GM23338 (cell line): Measurements from ENCODE around the gene HTT. TPM values are rescaled to one million over a fixed set of nuclear protein-coding genes. Genes with fewer than 3 reads are reported as not detected.

ENCODE experiments used
- ATAC-seq: fragments of 200-7000 bp; cut with Tn5 transposase; 3 replicates; pipeline ENCODE4 v1.9.1; 2020
- DNase-seq: peaks from one replicate; pipeline ENCODE4 v3.0.0-alpha.2; 2015; ENCODE audit warnings: low spot score
- H2AFZ ChIP-seq: fragments of 200-600 bp; sonication (generic); 2 replicates; pipeline ENCODE4 v1.8.0; 2016; ENCODE audit warnings: antibody characterized with exemption, mild to moderate bottlenecking, moderate library complexity
- H3F3A ChIP-seq: fragments of 200-600 bp; sonication (generic); replicated peaks from 2 replicates; pipeline ENCODE4 v1.8.0; 2017; ENCODE audit warnings: antibody characterized with exemption, mixed run types, low read depth
- H3K27ac ChIP-seq: fragments of 200-600 bp; sonication (generic); 2 replicates; pipeline ENCODE4 v1.6.1; 2016; ENCODE audit warnings: low read depth
- H3K27me3 ChIP-seq: fragments of 200-600 bp; sonication (generic); 2 replicates; pipeline ENCODE4 v1.8.0; 2016; ENCODE audit warnings: mild to moderate bottlenecking, mixed run types, moderate library complexity; ENCODE audit not compliant: insufficient read depth
- H3K36me3 ChIP-seq: fragments of 200-600 bp; sonication (generic); 2 replicates; pipeline ENCODE4 v1.8.0; 2016; ENCODE audit warnings: mild to moderate bottlenecking; ENCODE audit not compliant: insufficient read depth
- H3K4me1 ChIP-seq: fragments of 200-600 bp; sonication (generic); 2 replicates; pipeline ENCODE4 v1.8.0; 2016; ENCODE audit warnings: mild to moderate bottlenecking, moderate library complexity; ENCODE audit not compliant: insufficient read depth
- H3K4me2 ChIP-seq: fragments of 200-600 bp; sonication (generic); 2 replicates; pipeline ENCODE4 v1.7.1; 2017; ENCODE audit warnings: mixed run types
- H3K4me3 ChIP-seq: fragments of 200-600 bp; sonication (generic); 2 replicates; pipeline ENCODE4 v1.6.1; 2016; ENCODE audit warnings: mixed run types
- H3K79me2 ChIP-seq: fragments of 200-600 bp; sonication (generic); replicated peaks from 2 replicates; pipeline ENCODE4 v1.8.0; 2017; ENCODE audit warnings: mild to moderate bottlenecking; ENCODE audit not compliant: insufficient read depth
- H3K9me2 ChIP-seq: fragments of 200-600 bp; sonication (generic); 2 replicates; pipeline ENCODE4 v1.8.0; 2017; ENCODE audit not compliant: insufficient read depth
- H4K20me1 ChIP-seq: fragments of 200-600 bp; sonication (generic); replicated peaks from 2 replicates; pipeline ENCODE4 v1.8.0; 2017; ENCODE audit warnings: mild to moderate bottlenecking; ENCODE audit not compliant: insufficient read depth
- H3K27ac Mint-ChIP-seq: 2 replicates; pipeline ENCODE4 v1.8.0; 2020; ENCODE audit warnings: inconsistent platforms, mild to moderate bottlenecking, moderate library complexity, mixed read lengths
- H3K27me3 Mint-ChIP-seq: 3 replicates; pipeline ENCODE4 v1.8.0; 2022; ENCODE audit warnings: low read depth, mild to moderate bottlenecking, moderate library complexity, mixed read lengths, inconsistent platforms; ENCODE audit not compliant: insufficient read depth, poor library complexity
- H3K36me3 Mint-ChIP-seq: 3 replicates; pipeline ENCODE4 v1.8.0; 2021; ENCODE audit warnings: low read depth, mild to moderate bottlenecking, inconsistent platforms, moderate library complexity, mixed read lengths
- H3K4me1 Mint-ChIP-seq: 3 replicates; pipeline ENCODE4 v1.8.0; 2020; ENCODE audit warnings: mild to moderate bottlenecking, inconsistent platforms, mixed read lengths
- H3K4me3 Mint-ChIP-seq: 3 replicates; pipeline ENCODE4 v1.8.0; 2021; ENCODE audit warnings: moderate library complexity, mild to moderate bottlenecking, inconsistent platforms, mixed read lengths
- H3K9me3 Mint-ChIP-seq: 3 replicates; pipeline ENCODE4 v1.8.0; 2020; ENCODE audit warnings: moderate library complexity, mild to moderate bottlenecking, inconsistent platforms, mixed read lengths
- CREB1 ChIP-seq: fragments of 250-450 bp; sonication (Bioruptor Pico); IDR thresholded peaks from 2 replicates; pipeline ENCODE4 v1.5.0; 2020; ENCODE audit warnings: low read depth, mild to moderate bottlenecking, moderate library complexity
- CTCF ChIP-seq, 2 experiments: fragments of 200-600 bp in 1 of 2; sonication (generic) in 1 of 2; conservative IDR thresholded peaks; 2 replicates each; pipeline versions ENCODE4 v1.5.1 to v1.6.1; 2016 to 2017; ENCODE audit warnings: antibody characterized with exemption in 2 of 2, low read depth in 2 of 2, mild to moderate bottlenecking in 2 of 2, moderate library complexity in 1 of 2
- ETS1 ChIP-seq: IDR thresholded peaks from 2 replicates; pipeline ENCODE4 v1.6.1; 2016; ENCODE audit warnings: antibody characterized with exemption
- EZH2 ChIP-seq: fragments of 200-600 bp; sonication (generic); IDR thresholded peaks from one replicate; pipeline ENCODE4 v1.8.0; 2017; ENCODE audit warnings: antibody characterized with exemption, mild to moderate bottlenecking, low read depth; ENCODE audit not compliant: unreplicated experiment
- JUNB ChIP-seq: IDR thresholded peaks from one replicate; pipeline ENCODE4 v1.6.1; 2016; ENCODE audit warnings: antibody characterized with exemption; ENCODE audit not compliant: unreplicated experiment
- NANOG ChIP-seq: IDR thresholded peaks from 2 replicates; pipeline ENCODE4 v1.6.1; 2016; ENCODE audit warnings: antibody characterized with exemption, borderline replicate concordance
- POLR2AphosphoS5 ChIP-seq: IDR thresholded peaks from 2 replicates; pipeline ENCODE4 v1.6.1; 2016; ENCODE audit warnings: antibody characterized with exemption, low read depth
- REST ChIP-seq: IDR thresholded peaks from one replicate; pipeline ENCODE4 v1.6.1; 2018; ENCODE audit warnings: antibody characterized with exemption; ENCODE audit not compliant: unreplicated experiment
- STAT1 ChIP-seq: IDR thresholded peaks from one replicate; pipeline ENCODE4 v1.6.1; 2016; ENCODE audit warnings: antibody characterized with exemption; ENCODE audit not compliant: unreplicated experiment
- ZNF462 ChIP-seq: fragments of 250-450 bp; sonication (Bioruptor Pico); IDR thresholded peaks from 2 replicates; pipeline ENCODE4 v1.5.0; 2020; ENCODE audit warnings: mild to moderate bottlenecking, moderate library complexity
- polyA plus RNA-seq: library from polyadenylated mRNA; unstranded; fragments of >200 nt; fragmentation: Nextera tagmentation; extraction: Ambion mirVana; gene quantifications from 2 replicates; pipeline ENCODE4 v1.2.1, GENCODE V29; 2016
- total RNA-seq: library from RNA; depleted of rRNA; stranded (reverse); fragments of >200 nt; shearing (Covaris generic); gene quantifications from 2 replicates; pipeline ENCODE4 v1.2.3, GENCODE V29; 2014

The HTT gene
- total and polyA plus RNA-seq, 2 experiments from 2014 or later: 26.6 to 67.7 TPM

GRCh38 chr4:3257556-3258482, 183.3 kb downstream of the HTT start:
- Histone ChIP-seq H3K79me2 (no peaks in the 10 kb centered on the region), H2AFZ (no peak overlapping the region), H3K36me3 (no peaks in the 10 kb centered on the region), H3K27ac (no peak overlapping the region), H3K4me3 (no peak overlapping the region), H3K4me2 (no peak overlapping the region), H3F3A (no peaks in the 10 kb centered on the region), H4K20me1 (no peaks in the 10 kb centered on the region), H3K9me2 (no peaks in the 10 kb centered on the region), H3K4me1 (no peaks in the 10 kb centered on the region), H3K27me3 (no peaks in the 10 kb centered on the region)
- Mint-ChIP-seq H3K27ac (no peak overlapping the region), H3K4me3 (no peak overlapping the region), H3K36me3 (no peaks in the 10 kb centered on the region; the same call in 2 of the 3 replicates), H3K9me3 (no peaks in the 10 kb centered on the region; the same call in 2 of the 3 replicates), H3K4me1 (no peaks in the 10 kb centered on the region; the same call in 2 of the 3 replicates), H3K27me3 (peaks cover 4% of the 10 kb centered on the region)
- DNase-seq (no peak), ATAC-seq (no peak)
- no peak for TF ChIP-seq CREB1 (CRISPR knock-in tag)
- TF ChIP-seq EZH2: no peak
- no peak for TF ChIP-seq ETS1
- no peak for TF ChIP-seq STAT1
- TF ChIP-seq CTCF (conservative IDR thresholded peaks at IDR 0.05; ENCODE audit: low read depth in 2 of 2): no peak
- no peak for TF ChIP-seq POLR2AphosphoS5
- TF ChIP-seq NANOG: no peak
- no peak for TF ChIP-seq JUNB
- TF ChIP-seq REST: no peak
- TF ChIP-seq ZNF462 (CRISPR knock-in tag): no peak
